ENCODE results near the gene HHAT.

Gene HHAT

DNA sequence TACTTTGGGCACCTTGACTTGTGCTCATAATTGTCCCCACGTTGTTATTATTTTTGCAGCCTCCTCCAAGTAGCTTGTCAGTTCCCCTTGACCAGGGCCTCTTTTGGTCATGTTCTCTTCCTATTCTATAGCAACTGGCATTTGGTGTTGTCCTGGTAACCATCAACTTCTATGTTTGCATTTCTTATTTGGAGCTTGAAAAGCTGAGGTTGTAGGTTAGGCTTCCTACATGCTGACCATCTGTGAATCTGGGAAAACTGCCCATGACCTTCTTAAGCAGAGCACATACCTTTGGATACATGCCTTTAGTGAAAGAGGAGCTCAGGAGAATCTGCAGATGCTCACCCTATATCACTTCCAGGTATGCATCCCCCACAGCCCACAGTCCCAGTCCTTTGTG is 160.8 kb downstream of the HHAT start:
- no peak for DNase-seq
- no peaks in the 10 kb centered on the region for H3K4me1 Mint-ChIP-seq
- TF ChIP-seq, protein P1, sequence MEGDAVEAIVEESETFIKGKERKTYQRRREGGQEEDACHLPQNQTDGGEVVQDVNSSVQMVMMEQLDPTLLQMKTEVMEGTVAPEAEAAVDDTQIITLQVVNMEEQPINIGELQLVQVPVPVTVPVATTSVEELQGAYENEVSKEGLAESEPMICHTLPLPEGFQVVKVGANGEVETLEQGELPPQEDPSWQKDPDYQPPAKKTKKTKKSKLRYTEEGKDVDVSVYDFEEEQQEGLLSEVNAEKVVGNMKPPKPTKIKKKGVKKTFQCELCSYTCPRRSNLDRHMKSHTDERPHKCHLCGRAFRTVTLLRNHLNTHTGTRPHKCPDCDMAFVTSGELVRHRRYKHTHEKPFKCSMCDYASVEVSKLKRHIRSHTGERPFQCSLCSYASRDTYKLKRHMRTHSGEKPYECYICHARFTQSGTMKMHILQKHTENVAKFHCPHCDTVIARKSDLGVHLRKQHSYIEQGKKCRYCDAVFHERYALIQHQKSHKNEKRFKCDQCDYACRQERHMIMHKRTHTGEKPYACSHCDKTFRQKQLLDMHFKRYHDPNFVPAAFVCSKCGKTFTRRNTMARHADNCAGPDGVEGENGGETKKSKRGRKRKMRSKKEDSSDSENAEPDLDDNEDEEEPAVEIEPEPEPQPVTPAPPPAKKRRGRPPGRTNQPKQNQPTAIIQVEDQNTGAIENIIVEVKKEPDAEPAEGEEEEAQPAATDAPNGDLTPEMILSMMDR (IDR thresholded peaks at IDR 0.05): no peak
- H3K4me3 Mint-ChIP-seq: no peak overlapping the region
- no peak overlapping the region for H3K27ac Mint-ChIP-seq
- peaks cover 23% of the 10 kb centered on the region for H3K27me3 Mint-ChIP-seq (ENCODE audit: low read depth, poor library complexity)
- H3K36me3 Mint-ChIP-seq (ENCODE audit: low read depth): peaks cover 5% of the 10 kb centered on the region
- no peaks in the 10 kb centered on the region for H3K9me3 Mint-ChIP-seq

DNA sequence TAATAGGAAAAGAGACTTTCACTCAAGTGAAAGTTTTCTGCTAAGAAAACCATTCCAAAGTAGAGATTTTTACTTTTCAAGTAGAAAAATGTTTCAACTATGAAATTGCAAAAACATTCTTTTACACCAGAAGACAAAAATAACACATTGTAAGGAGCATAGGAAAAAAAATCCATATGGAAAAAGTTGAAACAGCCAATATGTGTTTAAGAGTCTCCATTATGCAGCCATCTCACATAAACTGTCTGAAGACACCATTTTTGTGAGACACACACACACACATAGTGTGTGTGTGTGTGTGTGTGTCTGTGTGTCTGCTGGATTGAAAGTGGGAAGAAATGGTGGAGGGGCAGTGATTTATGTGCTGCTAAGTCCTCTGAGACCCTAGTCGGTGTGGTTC is 162.1 kb downstream of the HHAT start:
- no peak overlapping the region for H3K27ac Mint-ChIP-seq
- H3K27me3 Mint-ChIP-seq (ENCODE audit: low read depth, poor library complexity): peaks cover 23% of the 10 kb centered on the region
- no peak overlapping the region for H3K4me3 Mint-ChIP-seq
- TF ChIP-seq, protein P1 (IDR thresholded peaks at IDR 0.05): no peak
- DNase-seq: no peak
- no peaks in the 10 kb centered on the region for H3K36me3 Mint-ChIP-seq (ENCODE audit: low read depth)
- H3K4me1 Mint-ChIP-seq: no peaks in the 10 kb centered on the region
- no peaks in the 10 kb centered on the region for H3K9me3 Mint-ChIP-seq

DNA sequence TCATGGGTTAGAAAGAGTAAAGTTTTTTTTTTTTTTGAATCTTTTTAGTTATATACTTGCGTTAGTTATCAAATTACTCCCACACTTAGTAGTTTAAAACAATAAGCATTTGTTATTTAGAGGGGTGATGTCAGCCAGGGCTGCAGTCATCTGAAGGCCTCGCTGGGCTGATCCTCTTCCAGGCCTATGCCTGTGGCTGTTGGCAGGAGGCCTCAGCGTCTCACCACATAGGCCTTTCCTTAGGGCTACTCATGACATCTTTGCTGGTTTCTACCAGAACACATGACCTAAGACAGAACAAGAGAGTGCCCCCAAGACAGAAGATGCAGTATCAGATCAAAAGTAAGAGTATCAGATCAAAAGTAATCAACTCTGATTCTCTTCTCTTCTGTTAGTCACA is 167.4 kb downstream of the HHAT start:
- Mint-ChIP-seq H3K4me3 (no peak overlapping the region), H3K9me3 (no peaks in the 10 kb centered on the region), H3K36me3 (ENCODE audit: low read depth) (no peaks in the 10 kb centered on the region), H3K4me1 (peaks cover 3% of the 10 kb centered on the region), H3K27me3 (ENCODE audit: low read depth, poor library complexity) (peaks cover 19% of the 10 kb centered on the region), H3K27ac (no peak overlapping the region)
- DNase-seq: no peak
- TF ChIP-seq, protein P1 (IDR thresholded peaks at IDR 0.05): no peak

DNA sequence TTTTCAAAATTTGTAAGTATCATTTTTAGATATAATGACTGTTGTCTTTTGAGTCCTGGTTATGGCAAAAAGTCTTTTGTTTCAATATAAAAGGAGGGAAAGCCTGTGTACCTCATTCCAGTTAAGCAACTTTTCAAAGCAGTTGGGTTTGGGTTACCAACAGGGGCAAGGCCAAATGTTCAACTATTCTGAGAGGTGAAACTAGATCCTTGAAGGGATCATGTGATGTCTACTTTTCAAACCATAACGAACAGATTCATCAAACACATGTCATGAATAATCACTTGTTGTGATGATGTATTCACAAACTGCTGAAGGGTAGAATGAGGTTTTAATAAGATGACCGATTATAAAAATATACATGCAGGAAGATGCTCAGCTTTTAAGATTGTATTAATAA is 171.3 kb downstream of the HHAT start:
- Mint-ChIP-seq H3K27me3 (ENCODE audit: low read depth, poor library complexity) (peaks cover 3% of the 10 kb centered on the region), H3K4me1 (peaks cover 4% of the 10 kb centered on the region), H3K36me3 (ENCODE audit: low read depth) (no peaks in the 10 kb centered on the region), H3K4me3 (no peak overlapping the region), H3K27ac (no peak overlapping the region), H3K9me3 (no peaks in the 10 kb centered on the region)
- no peak for DNase-seq
- TF ChIP-seq, protein P1 (IDR thresholded peaks at IDR 0.05): no peak

DNA sequence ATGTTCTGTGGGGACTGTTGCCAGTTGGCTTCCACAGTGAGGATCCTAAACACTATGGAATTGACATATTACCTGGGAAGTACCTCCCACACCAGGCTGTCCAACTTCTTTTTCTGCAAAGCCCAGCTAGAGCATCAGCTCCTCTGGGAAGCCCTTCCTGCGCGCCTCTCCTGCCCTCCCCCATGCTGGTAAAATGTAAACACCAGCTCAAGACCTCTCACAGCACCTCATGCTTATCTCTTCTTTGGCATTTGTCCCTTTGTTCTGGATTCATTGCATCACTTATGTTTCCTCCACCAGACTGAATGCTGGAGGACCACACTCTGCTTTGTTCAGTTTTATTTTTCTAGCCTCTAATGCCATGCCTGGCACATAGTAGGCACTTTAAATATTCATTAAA is 172.1 kb downstream of the HHAT start:
- H3K9me3 Mint-ChIP-seq: no peaks in the 10 kb centered on the region
- TF ChIP-seq, protein P1 (IDR thresholded peaks at IDR 0.05): no peak
- H3K27me3 Mint-ChIP-seq (ENCODE audit: low read depth, poor library complexity): peaks cover 3% of the 10 kb centered on the region
- no peaks in the 10 kb centered on the region for H3K36me3 Mint-ChIP-seq (ENCODE audit: low read depth)
- H3K4me3 Mint-ChIP-seq: no peak overlapping the region
- no peak for DNase-seq
- H3K4me1 Mint-ChIP-seq: peaks cover 6% of the 10 kb centered on the region
- H3K27ac Mint-ChIP-seq: no peak overlapping the region

DNA sequence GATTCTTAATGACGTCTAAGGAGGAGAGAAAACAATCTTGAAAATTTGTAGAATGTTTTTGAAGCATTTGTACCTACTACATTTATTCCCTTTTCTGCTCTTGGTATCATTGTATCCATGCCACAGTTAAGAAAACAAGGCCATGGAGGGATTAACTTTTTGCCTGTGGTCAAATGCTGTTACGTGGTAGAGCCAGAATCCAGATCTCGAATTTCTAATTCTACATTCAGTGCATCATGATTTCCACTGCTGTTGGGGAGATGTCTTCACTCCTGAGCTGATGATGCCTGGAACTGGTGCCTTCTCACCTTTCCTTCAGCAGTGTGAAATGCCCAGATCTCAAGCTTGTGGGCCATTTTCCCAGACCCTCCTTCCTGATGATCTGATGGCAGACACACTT is 175.6 kb downstream of the HHAT start:
- H3K36me3 Mint-ChIP-seq (ENCODE audit: low read depth): no peaks in the 10 kb centered on the region
- no peak for DNase-seq
- H3K27me3 Mint-ChIP-seq (ENCODE audit: low read depth, poor library complexity): no peaks in the 10 kb centered on the region
- H3K9me3 Mint-ChIP-seq: no peaks in the 10 kb centered on the region
- H3K4me1 Mint-ChIP-seq: peaks cover 18% of the 10 kb centered on the region
- no peak overlapping the region for H3K4me3 Mint-ChIP-seq
- TF ChIP-seq, protein P1 (IDR thresholded peaks at IDR 0.05): no peak
- no peak overlapping the region for H3K27ac Mint-ChIP-seq
